ENCODE data around the gene RPL34.

DNA sequence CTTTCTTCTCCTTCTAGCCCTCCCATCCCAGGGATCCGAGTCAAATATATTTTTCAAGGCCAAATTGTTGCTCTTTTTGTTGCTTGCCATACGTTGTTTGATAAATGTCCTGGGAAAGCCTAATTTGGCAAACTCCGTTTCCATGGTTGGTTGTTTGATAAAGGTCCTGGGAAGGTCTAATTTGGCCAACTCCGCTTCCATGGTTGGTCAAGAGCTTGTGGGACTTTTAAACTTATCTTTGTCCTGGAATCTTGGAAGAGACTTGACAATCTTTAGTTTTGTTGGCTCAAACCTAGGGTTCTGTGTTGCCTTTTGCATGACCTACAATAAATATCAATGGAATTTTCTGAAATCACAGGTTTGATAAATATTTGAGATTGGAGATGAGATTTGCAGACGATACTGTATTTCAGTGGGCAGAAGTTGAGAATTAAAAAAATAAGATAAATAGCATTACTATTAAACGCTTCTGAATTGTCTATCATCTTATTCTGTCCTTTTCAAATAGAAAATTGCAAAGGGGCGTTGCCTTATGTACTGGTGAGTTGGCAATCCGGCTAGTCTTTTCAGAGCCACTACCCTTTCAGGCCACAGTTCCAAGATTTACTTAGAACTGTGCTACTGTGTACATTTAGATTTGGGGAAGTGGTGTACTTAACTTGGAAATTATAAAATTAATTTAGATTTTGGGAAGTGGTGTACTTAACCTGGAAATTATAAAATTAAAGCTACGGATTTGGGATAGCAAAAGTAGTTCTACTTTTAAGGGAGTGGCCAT, 30.8 kb downstream of the RPL34 start:
- TF ChIP-seq, protein P1, sequence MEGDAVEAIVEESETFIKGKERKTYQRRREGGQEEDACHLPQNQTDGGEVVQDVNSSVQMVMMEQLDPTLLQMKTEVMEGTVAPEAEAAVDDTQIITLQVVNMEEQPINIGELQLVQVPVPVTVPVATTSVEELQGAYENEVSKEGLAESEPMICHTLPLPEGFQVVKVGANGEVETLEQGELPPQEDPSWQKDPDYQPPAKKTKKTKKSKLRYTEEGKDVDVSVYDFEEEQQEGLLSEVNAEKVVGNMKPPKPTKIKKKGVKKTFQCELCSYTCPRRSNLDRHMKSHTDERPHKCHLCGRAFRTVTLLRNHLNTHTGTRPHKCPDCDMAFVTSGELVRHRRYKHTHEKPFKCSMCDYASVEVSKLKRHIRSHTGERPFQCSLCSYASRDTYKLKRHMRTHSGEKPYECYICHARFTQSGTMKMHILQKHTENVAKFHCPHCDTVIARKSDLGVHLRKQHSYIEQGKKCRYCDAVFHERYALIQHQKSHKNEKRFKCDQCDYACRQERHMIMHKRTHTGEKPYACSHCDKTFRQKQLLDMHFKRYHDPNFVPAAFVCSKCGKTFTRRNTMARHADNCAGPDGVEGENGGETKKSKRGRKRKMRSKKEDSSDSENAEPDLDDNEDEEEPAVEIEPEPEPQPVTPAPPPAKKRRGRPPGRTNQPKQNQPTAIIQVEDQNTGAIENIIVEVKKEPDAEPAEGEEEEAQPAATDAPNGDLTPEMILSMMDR (conservative IDR thresholded peaks at IDR 0.05): no peak
- TF ChIP-seq ZFX (IDR thresholded peaks at IDR 0.05): no peak

All from C4-2B (cell line).